HG03097 (cell line): ENCODE results near the gene WASF3.
A peak's percentile ranks its signal among the peaks of the same experiment; 100 is the strongest.

Experiments used
- ATAC-seq: cut with Tn5 transposase; IDR thresholded peaks from one replicate; pipeline ENCODE4 v1.9.1; 2021; ENCODE audit not compliant: unreplicated experiment, low FRiP score

Gene WASF3

GRCh38 chr13:26677156-26677555 is 119.7 kb downstream of the WASF3 start:
- no peak for ATAC-seq

- no peak for ATAC-seq
Observed at GRCh38 chr13:26678330-26678729, 120.8 kb downstream of the WASF3 start.

GRCh38 chr13:26678796-26679195 is 121.3 kb downstream of the WASF3 start:
- ATAC-seq = no peak

GRCh38 chr13:26679411-26680122 is 122.1 kb downstream of the WASF3 start:
- no peak for ATAC-seq

- ATAC-seq = no peak
Observed at GRCh38 chr13:26680123-26680450, 122.6 kb downstream of the WASF3 start.

GRCh38 chr13:26680572-26680971 is 123.1 kb downstream of the WASF3 start:
- ATAC-seq = no peak

GRCh38 chr13:26681036-26681435 is 123.6 kb downstream of the WASF3 start:
- no peak for ATAC-seq

- no peak for ATAC-seq
Observed at GRCh38 chr13:26682606-26683005, 125.1 kb downstream of the WASF3 start.

- no peak for ATAC-seq
Observed at GRCh38 chr13:26685606-26686005, 128.1 kb downstream of the WASF3 start.

GRCh38 chr13:26686285-26686684 is 128.8 kb downstream of the WASF3 start:
- ATAC-seq = no peak

GRCh38 chr13:26688286-26688685 is 130.8 kb downstream of the WASF3 start:
- ATAC-seq = no peak

- no peak for ATAC-seq
Observed at GRCh38 chr13:26688980-26689379, 131.5 kb downstream of the WASF3 start.

GRCh38 chr13:26693749-26694463 is 136.4 kb downstream of the WASF3 start:
- ATAC-seq = no peak

- no peak for ATAC-seq
Observed at GRCh38 chr13:26694609-26695359, 137.3 kb downstream of the WASF3 start.

- ATAC-seq = no peak
Observed at GRCh38 chr13:26695360-26695705, 137.8 kb downstream of the WASF3 start.

- ATAC-seq = no peak
Observed at GRCh38 chr13:26695891-26696311, 138.4 kb downstream of the WASF3 start.

GRCh38 chr13:26697069-26697955 is 139.8 kb downstream of the WASF3 start:
- ATAC-seq = no peak

GRCh38 chr13:26698392-26699196 is 141.1 kb downstream of the WASF3 start:
- ATAC-seq = peak; percentile 61

GRCh38 chr13:26699197-26699490 is 141.7 kb downstream of the WASF3 start:
- no peak for ATAC-seq

GRCh38 chr13:26705536-26705935 is 148.1 kb downstream of the WASF3 start:
- no peak for ATAC-seq
